GM18909 (cell line): ENCODE results near the gene PLEKHA7.
"Not testable (repeated sequence)": the region's sequence is repeated elsewhere in the genome, so short reads cannot be mapped to it uniquely, and the experiment has no call there.

ENCODE experiments used
- ATAC-seq: cut with Tn5 transposase; IDR thresholded peaks from one replicate; pipeline ENCODE4 v1.9.1; 2021; ENCODE audit warnings: mild to moderate bottlenecking; ENCODE audit not compliant: unreplicated experiment, poor library complexity

PLEKHA7 gene

DNA sequence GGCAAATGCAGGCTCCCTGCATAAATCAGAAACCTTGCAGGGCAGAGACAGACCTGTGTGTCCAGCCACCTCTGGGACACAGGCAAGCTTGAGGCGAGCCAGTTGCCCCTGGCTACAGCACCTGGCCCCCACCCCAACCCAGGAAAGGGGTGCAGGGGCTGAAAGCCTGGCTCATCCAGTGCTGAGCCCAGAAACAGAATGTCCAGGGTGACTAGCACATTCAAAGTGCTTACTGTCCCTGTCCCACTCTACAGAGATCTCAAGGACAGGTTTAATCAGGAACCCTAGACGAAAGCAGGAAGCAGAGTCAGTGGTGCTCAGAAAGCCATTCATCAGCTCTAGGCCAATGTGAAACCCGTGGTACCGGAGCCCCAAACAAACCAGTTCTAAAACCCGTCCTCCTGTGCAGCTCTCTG lies 31.9 kb downstream of the PLEKHA7 start:
- ATAC-seq = no peak

DNA sequence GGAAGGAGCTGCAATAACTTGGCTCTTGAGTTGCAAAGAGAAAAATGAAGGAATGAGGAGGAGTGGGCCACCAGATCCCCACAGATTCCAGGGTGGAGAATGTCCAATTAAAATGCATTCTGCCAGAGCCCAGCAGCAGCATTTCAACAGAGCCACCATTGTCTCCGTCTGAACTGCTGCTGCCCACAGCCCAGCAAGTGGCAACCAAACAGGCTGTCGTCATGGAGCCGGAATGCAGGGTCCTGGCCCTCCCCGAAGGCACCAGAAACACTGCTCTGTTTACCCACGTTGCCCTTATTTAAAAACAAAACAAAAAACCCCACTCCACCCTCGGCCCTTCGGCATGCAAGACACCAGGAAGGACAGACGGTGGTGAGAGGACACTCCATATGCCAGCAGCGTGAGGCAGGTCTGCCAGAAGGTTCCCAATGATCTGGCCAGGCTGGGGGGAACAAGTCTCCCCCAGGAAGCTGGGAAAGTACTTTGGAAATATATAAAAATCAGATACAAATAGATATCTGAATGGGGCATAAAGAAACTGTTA lies 32.5 kb downstream of the PLEKHA7 start:
- ATAC-seq = no peak

DNA sequence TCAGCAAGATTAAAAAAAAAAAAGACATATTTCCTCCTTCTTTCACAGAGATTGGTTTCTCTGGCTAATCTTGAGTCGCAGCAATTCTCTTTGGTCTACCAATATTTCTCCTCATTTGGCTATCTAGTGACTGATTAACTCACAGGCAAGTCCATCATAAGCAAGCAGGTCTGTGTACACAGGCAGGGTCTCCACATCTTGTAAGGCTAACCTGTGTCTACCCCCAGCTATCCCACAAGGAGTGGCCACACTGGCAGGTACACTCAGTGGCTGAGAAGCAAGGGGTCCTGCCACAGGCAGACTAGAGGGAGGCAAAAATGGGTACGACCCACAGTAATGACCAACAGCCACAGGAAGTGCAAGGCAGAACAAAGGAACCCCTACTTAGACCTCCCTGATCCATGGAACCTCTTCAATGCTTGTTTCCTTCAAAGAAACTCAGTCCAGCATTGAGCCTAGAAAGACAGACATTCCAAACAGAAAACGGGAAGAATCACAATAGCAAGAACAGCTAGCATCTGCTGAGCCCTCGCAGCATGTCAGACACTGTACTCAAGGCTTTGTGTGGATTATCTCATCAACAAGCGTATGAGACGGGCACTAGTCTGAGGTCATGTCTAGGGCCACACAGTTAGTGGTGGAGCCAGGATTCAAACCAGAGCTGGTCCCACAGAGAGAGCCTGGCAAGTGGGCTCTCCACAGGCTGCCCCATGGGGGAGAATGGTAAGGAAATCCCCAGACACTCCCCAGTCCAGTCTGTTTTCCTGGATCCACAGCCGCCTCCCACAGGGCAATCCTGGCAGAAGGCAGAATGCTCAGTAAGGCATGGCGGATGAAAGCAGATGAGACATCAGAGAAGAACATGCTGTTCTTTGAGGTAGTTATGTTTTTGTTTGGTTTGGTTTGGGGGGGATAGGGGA lies 34.3 kb downstream of the PLEKHA7 start:
- no peak for ATAC-seq

DNA sequence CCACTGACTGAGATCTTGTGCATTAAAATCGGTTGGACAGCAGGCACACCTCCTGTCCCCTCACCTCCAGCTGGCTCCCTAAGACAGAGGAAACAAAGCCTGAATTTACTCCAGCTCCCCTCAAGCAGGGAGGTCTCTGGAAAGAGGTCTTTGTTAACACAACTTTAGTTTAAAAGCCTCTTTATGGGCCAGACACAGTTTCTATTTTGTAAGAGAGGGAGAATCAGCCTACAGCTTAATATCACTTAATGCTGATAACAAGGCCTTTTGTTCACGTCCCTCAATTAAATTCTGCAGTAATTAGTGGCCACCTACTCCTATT lies 36.3 kb downstream of the PLEKHA7 start:
- no peak for ATAC-seq

DNA sequence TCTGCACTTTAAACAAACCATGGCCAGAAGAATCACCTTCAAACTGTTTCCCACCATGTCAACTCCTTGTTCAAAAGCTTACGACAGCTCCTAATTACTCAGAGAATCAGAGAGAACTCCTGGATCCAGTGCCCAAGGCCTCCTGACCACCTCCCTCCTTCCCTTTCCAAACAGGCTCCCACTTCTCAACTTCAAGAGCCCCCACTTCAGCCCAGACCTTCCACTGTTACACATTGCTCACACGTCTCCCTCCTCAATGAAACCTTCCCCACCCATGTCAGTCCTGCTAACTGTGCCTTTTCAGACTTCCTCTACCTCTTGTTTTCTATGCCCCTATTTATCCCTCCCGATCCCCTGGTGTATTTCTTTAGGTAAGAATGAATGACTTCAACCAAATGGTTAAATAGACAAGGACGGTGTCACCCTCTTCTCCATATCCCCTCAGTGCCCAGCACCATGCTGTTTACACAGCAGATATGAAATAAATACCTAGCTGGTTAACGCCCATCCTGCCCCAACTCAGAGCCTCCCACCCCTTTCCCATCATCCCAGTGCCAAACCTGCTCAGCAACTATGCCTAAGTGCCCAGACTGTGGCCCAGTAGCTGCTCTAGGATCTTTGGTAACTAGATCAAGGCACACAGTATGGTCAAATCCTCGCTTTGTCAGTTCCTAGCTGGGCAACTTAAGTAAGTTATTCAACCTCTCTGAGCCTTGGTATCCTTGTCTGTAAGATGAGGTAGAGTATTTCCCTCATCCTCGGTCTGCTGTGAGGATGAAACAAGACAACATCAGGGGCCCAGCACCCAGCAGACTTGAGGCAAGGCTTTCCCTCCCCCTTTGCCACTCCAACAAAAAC lies 36.8 kb downstream of the PLEKHA7 start:
- ATAC-seq = no peak

DNA sequence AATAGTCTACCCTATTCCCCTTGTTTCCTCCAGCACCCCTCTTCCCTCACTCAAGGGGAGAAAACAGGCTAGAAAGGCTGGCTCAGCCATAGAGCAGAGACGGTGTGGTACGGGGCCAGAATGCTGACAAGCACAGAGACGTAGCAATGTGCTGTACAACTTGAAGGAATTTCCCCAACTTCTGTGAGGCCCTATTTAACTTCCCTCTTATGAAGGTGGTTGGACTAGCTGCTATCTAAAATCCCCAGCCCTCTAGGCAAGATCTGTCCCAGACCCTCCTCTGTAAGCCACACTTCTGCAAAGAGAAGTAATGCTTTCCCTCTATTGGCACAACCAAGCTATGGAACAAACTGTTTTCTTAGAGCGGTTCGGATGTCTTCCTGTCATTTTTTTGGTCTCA lies 37.8 kb downstream of the PLEKHA7 start:
- ATAC-seq = no peak

DNA sequence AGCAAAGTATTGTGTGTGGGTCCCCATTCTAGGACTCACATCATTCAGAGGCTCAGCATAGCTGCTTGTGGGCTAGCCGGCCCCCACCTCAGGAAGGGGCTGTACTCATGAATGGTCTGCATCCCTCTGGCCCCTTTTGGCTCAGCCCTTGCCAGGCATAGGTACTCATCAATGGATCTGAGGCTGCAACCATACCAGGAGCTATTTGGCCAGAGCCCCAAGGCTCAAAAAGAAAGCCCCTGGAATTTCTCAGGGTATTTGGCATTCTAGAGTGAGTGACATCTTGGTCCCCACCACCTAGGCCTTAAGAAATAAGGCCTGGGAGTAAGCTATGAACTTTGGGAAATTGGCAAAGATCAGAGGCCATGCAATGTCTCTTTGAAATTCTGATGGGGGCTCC lies 38.3 kb downstream of the PLEKHA7 start:
- ATAC-seq = no peak

DNA sequence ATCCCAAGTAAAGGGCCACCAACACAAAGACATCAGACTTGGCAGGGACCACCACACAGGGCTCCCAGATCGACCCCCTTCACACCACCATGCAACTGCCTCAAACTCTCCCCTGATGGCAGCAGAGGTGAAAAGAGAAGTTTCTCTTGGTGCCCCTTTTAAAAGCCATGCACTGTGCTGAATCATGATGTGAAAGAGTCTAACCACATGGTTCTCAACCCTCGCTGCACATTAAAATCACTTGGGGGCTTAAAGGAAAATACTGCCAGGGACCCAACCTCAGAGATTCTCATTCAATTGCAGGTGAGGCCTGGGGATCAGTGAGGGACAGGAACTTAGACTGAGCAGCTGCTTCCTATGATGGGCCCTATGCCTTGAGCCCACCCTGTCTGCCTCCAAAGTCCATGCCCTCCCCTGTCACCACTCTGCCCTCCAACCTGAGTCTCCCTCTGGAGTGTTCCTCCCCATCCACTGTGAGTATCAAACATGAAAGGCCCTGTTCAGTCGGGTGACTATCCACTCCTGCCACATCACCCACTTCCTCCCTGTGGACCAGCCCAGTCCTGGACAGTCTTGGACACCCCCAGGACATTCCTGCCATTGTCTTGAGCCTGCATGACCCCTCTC lies 40.8 kb downstream of the PLEKHA7 start:
- no peak for ATAC-seq

DNA sequence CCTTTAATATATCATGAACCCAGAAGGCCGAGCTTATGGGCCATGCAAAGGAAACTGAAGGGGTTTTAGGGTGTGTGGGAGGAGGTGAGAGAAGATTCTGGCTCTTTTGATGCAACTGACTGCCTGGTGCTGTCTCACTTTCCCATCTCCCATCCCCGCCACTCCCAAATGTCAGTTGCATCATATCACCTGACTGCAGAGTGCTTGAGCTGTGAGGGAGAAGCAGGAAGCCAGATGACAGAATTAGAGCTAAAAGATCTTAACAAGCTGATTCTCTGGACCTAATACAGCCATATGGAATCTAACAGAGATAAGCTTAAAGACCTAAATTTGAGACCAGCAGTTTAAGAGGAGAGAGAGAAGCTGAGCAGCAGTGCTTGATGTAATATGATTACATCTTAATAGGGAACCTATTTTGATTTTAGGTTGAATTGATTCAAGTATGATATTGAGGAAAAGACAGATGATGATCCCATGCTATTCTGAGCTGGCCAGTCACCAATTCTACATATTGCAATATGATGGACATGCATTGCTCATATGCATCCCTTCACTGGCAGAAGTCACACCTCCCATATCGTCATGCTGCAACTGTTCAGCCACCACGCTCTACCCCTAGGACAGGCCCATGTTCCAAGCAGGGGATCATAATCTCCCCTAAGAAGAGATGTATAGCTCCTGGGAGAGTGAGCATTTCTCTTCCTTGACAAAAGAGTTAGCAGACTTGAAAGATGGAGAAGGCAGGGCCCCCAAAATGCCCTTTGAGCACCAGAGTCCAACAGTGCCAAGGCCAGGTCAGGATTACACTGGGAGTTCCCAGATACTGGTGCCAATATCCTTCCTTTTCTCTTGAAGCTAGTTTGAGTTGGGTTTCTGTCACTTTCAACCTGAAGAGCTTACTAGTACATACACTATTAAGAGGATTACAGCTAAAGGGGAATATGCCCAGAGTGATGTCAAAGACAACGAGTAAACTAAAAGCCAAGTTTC lies 44.9 kb downstream of the PLEKHA7 start:
- no peak for ATAC-seq

DNA sequence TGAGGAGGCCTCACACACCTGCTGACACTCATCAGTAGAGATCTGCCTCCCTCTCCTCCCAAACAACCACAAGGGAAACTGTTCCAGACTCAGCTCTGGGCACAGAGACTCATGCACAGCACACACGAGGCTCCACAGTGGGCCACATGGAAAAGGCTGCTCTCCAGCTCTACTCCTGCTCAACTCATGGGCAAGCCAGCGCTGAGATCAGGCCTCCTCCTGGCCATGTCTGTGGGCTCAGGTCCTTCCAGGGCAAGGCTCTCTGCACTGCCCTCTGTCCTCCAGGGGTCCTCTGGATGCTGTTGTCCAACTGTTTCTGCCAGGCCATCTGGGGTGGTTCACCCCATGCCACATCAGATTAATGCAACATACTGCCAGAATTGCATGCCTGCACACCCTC lies 46.0 kb downstream of the PLEKHA7 start:
- no peak for ATAC-seq

DNA sequence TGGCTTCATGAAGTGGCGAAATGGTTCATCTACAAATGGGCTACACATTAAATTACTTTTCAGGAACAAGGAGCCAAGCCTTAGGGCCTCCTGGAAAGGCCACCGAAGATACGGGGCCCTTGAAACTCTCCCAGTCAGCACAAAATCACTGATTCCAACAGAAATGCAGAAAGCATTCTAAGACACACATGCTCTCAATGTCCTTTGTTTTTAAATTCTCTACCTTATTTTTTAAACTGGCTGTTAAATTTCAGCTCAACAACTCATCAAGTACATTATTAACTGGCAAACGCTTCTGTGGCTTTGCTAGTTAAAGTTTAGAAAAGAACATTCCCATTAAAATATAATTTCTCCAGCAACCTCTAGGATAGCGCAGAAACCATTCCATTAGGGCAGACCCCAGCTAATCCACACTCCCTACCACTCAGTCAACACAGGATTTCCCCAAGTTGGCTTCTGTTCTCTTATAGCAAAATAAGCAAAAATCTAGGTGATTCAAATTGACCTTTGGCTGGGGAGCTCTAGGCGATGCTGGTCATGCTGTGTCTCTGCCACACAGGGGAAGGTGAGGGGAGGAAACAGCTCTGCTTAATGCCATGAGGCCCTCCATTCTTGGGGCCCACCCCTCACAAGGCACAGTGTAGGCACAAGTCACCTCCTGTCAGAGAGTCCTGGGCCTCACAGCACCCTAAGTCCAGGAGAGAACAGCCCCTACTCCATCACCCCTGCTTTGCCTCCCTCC lies 47.1 kb downstream of the PLEKHA7 start:
- no peak for ATAC-seq

DNA sequence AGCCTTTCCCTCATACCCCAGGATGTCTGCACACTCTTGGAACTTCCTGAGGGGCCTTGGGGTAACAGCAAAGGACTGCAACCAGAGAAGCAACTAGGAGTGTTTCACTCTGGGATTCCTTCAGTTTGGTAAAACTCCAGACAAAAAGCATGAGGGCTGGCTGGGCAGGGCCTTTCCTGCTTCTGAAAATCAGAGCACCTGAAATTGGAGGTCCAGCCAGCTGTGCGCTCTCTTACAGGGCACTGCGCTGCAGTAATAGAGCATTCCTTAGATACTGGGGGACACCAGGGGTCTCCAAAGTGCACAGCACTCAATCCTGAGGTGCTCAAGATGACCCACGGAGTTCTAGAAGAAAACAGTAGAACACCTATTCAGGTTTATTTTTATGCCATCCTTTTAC lies 49.7 kb downstream of the PLEKHA7 start:
- ATAC-seq = no peak

DNA sequence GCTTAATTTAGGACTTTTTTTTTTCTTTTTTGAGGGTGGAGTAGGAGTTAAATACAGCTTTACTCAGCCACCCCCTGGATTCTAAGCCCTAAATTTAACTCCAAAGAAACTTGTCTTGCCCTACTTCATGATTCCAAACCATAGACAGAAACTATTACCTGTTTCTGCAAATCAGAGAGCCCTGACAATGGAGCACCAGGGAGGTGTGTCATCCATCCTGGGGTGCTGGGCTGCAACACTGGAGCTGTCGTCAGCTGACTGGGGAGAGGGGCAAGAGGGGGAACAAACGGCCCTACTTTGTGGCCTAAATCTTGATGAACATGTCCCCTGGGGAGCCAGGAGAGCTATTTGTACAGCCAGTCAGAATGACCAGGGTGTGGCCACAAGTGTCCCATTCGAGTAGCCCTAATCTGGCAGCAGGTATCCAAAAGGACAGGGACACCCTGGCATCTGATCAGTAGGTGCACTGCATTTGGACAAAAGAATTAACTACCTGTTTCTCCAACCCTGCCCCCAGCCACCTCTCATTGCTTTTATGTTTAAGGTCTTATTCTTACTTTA lies 50.8 kb downstream of the PLEKHA7 start:
- ATAC-seq = no peak

DNA sequence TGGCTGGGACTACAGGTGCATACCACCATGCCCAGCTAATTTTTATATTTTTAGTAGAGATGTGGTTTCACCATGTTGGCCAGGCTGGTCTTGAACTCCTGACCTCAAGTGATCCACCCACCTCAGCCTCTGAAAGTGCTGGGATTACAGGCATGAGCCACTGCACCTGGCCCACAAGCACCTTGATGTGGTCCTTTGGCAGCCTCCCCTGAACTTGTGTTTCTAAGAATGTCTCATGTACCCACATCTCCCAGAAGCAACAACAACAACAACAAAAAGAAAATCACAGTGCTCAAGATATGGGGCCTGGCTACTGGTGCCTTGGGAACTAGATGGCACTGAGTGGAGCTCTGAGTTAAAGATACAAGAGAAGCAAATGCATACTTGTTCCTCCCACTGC lies 51.6 kb downstream of the PLEKHA7 start:
- not testable (repeated sequence) for ATAC-seq

DNA sequence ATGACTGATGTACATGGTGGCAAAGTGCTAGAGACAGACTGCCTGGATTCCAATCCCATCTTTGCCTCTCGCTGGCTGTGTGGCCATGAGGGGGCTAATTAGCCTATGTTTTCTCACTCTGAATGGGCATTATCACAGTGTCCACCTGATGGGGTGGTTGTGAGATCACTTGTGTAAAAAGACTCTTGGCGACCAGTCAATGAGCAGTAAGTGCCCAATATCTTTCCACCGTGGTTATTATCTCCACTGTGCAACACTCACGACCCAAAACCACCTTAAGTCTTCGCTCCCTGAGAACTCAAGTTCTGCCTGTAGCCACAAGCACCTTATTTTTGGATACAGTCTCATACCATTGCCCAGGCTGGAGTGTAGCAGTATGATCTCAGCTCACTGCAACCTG lies 52.1 kb downstream of the PLEKHA7 start:
- ATAC-seq = no peak

DNA sequence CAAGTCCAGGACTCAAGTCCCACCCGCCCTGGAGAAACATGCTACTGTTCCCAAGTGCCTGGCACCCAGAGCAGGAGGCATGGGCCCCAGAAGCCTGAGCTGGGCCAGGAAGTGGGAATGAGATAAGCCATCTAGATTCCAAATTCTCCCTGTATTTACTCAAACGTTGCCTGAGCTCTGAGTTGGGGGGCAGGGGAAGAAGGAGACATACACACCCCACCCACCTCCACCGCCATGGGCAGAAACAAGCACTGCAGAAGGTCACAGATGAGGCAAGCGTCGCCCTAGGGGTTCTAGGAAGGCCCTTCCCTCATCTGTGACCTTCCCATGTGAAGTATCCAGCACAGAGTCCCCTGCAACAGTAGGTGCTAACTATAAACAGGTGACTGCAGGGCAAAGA lies 54.0 kb downstream of the PLEKHA7 start:
- no peak for ATAC-seq

DNA sequence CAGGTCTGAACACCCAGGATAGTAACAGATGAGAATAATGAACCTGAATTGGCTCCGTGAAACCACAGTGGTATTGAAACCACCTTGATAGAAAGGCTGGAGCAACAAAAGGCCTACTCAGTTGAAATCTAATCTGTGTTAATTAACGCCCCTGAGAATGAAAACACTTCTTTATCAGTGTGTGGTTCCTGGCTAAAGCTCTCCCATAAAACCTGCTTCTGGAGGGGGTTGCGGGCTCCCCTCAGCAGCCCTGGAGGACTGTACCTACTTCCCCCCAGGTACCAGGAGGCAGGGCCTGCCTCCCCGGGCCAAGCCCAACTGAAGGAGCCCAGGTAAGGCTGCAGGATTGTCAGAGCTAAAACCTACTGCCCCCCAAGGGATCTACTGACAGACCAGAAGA lies 54.6 kb downstream of the PLEKHA7 start:
- no peak for ATAC-seq

DNA sequence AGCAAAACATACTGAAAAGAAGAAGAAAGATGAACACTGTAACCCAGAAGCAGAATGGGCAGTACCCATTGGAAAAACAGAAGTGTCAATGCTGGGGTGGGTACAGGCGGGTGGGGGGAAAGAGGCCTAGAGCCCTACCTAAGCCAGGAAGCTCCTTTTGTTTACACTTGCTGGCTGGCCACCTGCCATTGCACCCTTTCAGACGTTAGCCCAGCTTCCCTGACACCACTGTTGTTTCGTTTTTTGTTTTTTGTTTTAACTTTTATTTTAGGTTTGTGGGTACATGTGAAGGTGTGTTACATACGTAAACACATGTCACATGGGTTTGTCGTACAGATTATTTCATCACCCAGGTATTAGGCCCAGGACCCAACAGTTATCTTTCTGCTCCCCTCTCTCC lies 55.4 kb downstream of the PLEKHA7 start:
- no peak for ATAC-seq
